MM.1S (cell line): ENCODE data around the gene HRH3.

Source experiments
- DNase-seq: peaks from one replicate; pipeline ENCODE4 v3.0.0-alpha.2; 2015
- H2AFZ ChIP-seq: fragments of 300-600 bp; sonication (generic); 2 replicates; pipeline ENCODE4 v1.6.0; 2016; ENCODE audit warnings: antibody characterized with exemption, low read length
- H3F3A ChIP-seq: fragments of 300-600 bp; sonication (generic); 2 replicates; pipeline ENCODE4 v1.6.1; 2016; ENCODE audit warnings: mild to moderate bottlenecking, antibody characterized with exemption, low read length, moderate library complexity, mixed read lengths; ENCODE audit not compliant: insufficient read depth
- H3K27ac ChIP-seq: fragments of 300-600 bp; sonication (generic); 2 replicates; pipeline ENCODE4 v1.5.1; 2016; ENCODE audit warnings: mild to moderate bottlenecking, low read length
- H3K27me3 ChIP-seq: fragments of 300-600 bp; sonication (generic); replicated peaks from 2 replicates; pipeline ENCODE4 v1.6.0; 2016; ENCODE audit warnings: low read length; ENCODE audit not compliant: insufficient read depth
- H3K36me3 ChIP-seq: fragments of 300-600 bp; sonication (generic); replicated peaks from 2 replicates; pipeline ENCODE4 v1.6.1; 2016; ENCODE audit warnings: mild to moderate bottlenecking, low read length, mixed read lengths; ENCODE audit not compliant: insufficient read depth
- H3K4me1 ChIP-seq: fragments of 300-600 bp; sonication (generic); 2 replicates; pipeline ENCODE4 v1.6.1; 2016; ENCODE audit warnings: low read length, mixed read lengths
- H3K4me2 ChIP-seq: fragments of 300-600 bp; sonication (generic); 2 replicates; pipeline ENCODE4 v1.6.0; 2016; ENCODE audit warnings: low read depth, low read length
- H3K4me3 ChIP-seq: fragments of 300-600 bp; sonication (generic); 2 replicates; pipeline ENCODE4 v1.5.1; 2016; ENCODE audit warnings: low read length, mixed read lengths
- H3K79me2 ChIP-seq: fragments of 300-600 bp; sonication (generic); 2 replicates; pipeline ENCODE4 v1.6.1; 2016; ENCODE audit warnings: mixed run types, low read length, mixed read lengths
- H3K9ac ChIP-seq: fragments of 300-600 bp; sonication (generic); 2 replicates; pipeline ENCODE4 v1.6.1; 2016; ENCODE audit warnings: low read length, mixed read lengths
- H3K9me2 ChIP-seq: fragments of 300-600 bp; sonication (generic); replicated peaks from 2 replicates; pipeline ENCODE4 v1.6.1; 2016; ENCODE audit warnings: mild to moderate bottlenecking, low read length, mixed read lengths; ENCODE audit not compliant: insufficient read depth
- H3K9me3 ChIP-seq: fragments of 300-600 bp; sonication (generic); replicated peaks from 2 replicates; pipeline ENCODE4 v1.6.1; 2016; ENCODE audit warnings: mild to moderate bottlenecking, low read length, mixed read lengths; ENCODE audit not compliant: insufficient read depth
- H4K20me1 ChIP-seq: fragments of 300-600 bp; sonication (generic); 2 replicates; pipeline ENCODE4 v1.6.1; 2016; ENCODE audit warnings: mild to moderate bottlenecking, low read length, moderate library complexity, mixed read lengths; ENCODE audit not compliant: insufficient read depth
- CTCF ChIP-seq: fragments of 300-600 bp; sonication (generic); IDR thresholded peaks from 2 replicates; pipeline ENCODE4 v1.5.1; 2016; ENCODE audit warnings: antibody characterized with exemption, low read length, mixed read lengths
- EZH2 ChIP-seq: fragments of 300-600 bp; sonication (generic); optimal IDR thresholded peaks from 2 replicates; pipeline ENCODE3; 2017; ENCODE audit warnings: low read depth, mild to moderate bottlenecking, antibody characterized with exemption, low read length, mixed read lengths
- EZH2phosphoT487 ChIP-seq: fragments of 300-600 bp; sonication (generic); IDR thresholded peaks from 2 replicates; pipeline ENCODE4 v1.6.1; 2018; ENCODE audit warnings: antibody characterized with exemption, low read length

The HRH3 gene

GRCh38 chr20:62226707-62227590 is 6.9 kb upstream of the HRH3 start:
- Histone ChIP-seq H3K4me1 (no peaks in the 10 kb centered on the region), H2AFZ (no peak overlapping the region), H4K20me1 (no peaks in the 10 kb centered on the region), H3K27ac (no peak overlapping the region), H3K9me2 (no peaks in the 10 kb centered on the region), H3K9me3 (no peaks in the 10 kb centered on the region), H3F3A (no peaks in the 10 kb centered on the region), H3K9ac (no peak overlapping the region), H3K27me3 (peaks cover 74% of the 10 kb centered on the region), H3K79me2 (no peaks in the 10 kb centered on the region), H3K36me3 (no peaks in the 10 kb centered on the region), H3K4me3 (no peak overlapping the region), H3K4me2 (no peak overlapping the region)
- no peak for DNase-seq
- no peak for TF ChIP-seq EZH2phosphoT487
- TF ChIP-seq EZH2, result no peak
- no peak for TF ChIP-seq CTCF

GRCh38 chr20:62225820-62226635 is 6.0 kb upstream of the HRH3 start:
- Histone ChIP-seq H4K20me1 (no peaks in the 10 kb centered on the region), H3F3A (no peaks in the 10 kb centered on the region), H3K27ac (no peak overlapping the region), H3K79me2 (no peaks in the 10 kb centered on the region), H3K4me3 (no peak overlapping the region), H3K9me2 (no peaks in the 10 kb centered on the region), H2AFZ (no peak overlapping the region), H3K27me3 (peaks cover 83% of the 10 kb centered on the region), H3K4me2 (no peak overlapping the region), H3K36me3 (no peaks in the 10 kb centered on the region), H3K9ac (no peak overlapping the region), H3K9me3 (no peaks in the 10 kb centered on the region), H3K4me1 (no peaks in the 10 kb centered on the region)
- DNase-seq, result no peak
- no peak for TF ChIP-seq EZH2phosphoT487
- no peak for TF ChIP-seq CTCF
- no peak for TF ChIP-seq EZH2

- no peak overlapping the region for H3K27ac ChIP-seq
- no peaks in the 10 kb centered on the region for H3K79me2 ChIP-seq
- H4K20me1 ChIP-seq, result no peaks in the 10 kb centered on the region
- DNase-seq, result no peak
- no peaks in the 10 kb centered on the region for H3F3A ChIP-seq
- no peaks in the 10 kb centered on the region for H3K4me1 ChIP-seq
- no peaks in the 10 kb centered on the region for H3K9me3 ChIP-seq
- no peak overlapping the region for H3K9ac ChIP-seq
- TF ChIP-seq EZH2phosphoT487, result no peak
- TF ChIP-seq EZH2, result no peak
- no peak for TF ChIP-seq CTCF
- H3K4me2 ChIP-seq, result no peak overlapping the region
- H3K27me3 ChIP-seq, result peaks cover 84% of the 10 kb centered on the region
- H3K4me3 ChIP-seq, result no peak overlapping the region
- no peaks in the 10 kb centered on the region for H3K36me3 ChIP-seq
- no peak overlapping the region for H2AFZ ChIP-seq
- no peaks in the 10 kb centered on the region for H3K9me2 ChIP-seq
Observed at GRCh38 chr20:62225026-62225425, 4.9 kb upstream of the HRH3 start.
